Right hindlimb (tissue), 1 donor: ENCODE results near the gene CAMK1G.
A peak's percentile ranks its signal among the peaks of the same experiment; 100 is the strongest.

Source experiments
- DNase-seq: peaks from one replicate; pipeline ENCODE4 v3.0.0-alpha.2; 2018

Gene CAMK1G

DNA sequence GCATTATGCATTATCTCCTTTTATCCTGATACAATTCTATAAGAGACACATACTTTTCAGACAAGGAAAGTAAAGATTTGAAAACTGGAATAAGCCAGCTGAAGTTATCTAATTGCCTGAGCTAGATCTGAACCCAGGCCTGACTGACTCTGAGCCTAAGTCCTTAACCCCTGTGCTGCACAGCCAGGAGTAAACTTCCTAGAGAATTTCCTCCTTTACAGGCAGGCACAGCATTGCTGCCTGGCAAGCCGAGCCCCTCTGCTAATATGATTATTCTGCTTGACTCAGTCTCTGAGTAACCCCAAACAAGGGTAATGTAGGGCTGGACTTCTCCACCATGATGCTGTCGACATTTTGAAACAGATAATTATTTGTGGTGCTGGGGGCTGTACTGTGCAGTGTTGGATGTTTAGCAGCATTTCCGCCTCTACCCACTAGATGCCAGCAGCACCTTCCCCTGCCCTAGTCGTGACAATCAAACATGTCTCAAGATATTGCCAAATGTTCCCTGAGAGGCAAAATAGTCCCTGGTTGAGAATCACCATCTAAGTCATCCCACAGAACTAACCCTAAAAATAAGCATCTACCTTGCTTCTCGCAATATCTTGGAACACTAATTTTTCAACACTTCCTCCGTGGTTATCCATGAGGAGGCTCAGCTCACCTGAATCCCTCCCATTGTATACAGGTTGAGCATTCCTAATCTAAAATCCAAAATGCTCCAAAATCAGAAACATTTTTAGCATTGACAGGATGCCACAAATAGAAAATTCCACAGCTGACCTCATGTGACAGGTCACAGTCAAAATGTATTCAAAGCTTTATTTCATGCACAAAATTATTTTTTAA lies 18.5 kb downstream of the CAMK1G start:
- peak; percentile 38 for DNase-seq

DNA sequence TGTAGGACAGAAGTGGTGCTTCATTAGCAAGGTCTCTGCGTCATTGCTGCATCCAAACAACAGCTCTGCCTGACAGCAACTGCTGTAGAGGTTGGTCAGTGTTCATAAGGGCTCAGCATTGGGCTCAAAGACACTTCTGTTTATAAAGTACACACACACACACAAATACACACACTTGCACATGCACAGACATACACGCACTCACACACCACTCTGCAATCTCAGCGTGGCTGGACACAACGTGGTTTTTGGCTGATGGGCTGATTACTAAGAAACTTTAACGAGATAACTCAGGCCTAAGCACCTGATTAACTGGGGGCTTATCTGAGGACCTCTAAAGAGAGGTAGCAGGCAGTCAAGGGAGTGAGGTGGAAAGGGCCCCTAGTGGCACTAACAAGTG lies 20.4 kb downstream of the CAMK1G start:
- no peak for DNase-seq

GRCh38 chr1:209607102-209607794 lies 23.7 kb downstream of the CAMK1G start:
- DNase-seq = no peak

GRCh38 chr1:209607795-209608178 lies 24.3 kb downstream of the CAMK1G start:
- no peak for DNase-seq

- no peak for DNase-seq
Measured at GRCh38 chr1:209609041-209609790, 25.7 kb downstream of the CAMK1G start.

GRCh38 chr1:209609791-209610630 lies 26.5 kb downstream of the CAMK1G start:
- DNase-seq = no peak

GRCh38 chr1:209610631-209610905 lies 27.1 kb downstream of the CAMK1G start:
- no peak for DNase-seq

- DNase-seq = no peak
Measured at GRCh38 chr1:209611771-209612570, 28.5 kb downstream of the CAMK1G start.

DNA sequence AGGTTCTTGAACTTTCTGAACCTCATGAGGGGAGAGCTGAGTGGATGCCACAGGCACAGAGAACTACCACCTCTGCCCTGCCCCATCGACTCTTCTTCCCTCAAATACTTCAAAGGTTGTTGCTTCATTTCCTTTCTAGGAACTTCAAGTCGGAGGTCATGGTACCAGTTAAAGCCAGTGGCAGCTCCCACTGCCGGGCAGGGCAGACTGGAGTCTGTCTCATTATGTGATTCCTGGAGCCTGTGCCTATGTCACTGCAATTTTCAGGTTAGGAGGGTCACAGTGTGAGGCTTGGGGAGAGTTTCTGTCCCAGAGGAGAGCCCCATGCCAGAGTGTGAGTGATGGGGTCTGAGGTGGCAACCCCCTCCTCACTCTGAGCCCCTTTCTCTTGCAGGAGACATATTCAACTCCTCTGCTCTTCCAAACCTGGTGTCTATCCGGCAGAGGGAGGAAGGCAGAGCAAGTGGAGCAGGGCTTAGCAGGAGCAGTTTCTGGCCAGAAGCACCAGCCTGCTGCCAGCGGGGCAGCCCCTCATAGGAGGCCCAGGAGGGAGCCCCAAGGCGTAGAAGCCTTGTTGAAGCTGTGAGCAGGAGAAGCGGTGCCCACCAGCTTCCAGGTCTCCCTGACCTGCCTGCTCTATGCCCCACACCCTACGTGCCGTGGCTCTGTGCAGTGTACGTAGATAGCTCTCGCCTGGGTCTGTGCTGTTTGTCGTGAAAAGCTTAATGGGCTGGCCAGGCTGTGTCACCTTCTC lies 29.3 kb downstream of the CAMK1G start:
- no peak for DNase-seq

DNA sequence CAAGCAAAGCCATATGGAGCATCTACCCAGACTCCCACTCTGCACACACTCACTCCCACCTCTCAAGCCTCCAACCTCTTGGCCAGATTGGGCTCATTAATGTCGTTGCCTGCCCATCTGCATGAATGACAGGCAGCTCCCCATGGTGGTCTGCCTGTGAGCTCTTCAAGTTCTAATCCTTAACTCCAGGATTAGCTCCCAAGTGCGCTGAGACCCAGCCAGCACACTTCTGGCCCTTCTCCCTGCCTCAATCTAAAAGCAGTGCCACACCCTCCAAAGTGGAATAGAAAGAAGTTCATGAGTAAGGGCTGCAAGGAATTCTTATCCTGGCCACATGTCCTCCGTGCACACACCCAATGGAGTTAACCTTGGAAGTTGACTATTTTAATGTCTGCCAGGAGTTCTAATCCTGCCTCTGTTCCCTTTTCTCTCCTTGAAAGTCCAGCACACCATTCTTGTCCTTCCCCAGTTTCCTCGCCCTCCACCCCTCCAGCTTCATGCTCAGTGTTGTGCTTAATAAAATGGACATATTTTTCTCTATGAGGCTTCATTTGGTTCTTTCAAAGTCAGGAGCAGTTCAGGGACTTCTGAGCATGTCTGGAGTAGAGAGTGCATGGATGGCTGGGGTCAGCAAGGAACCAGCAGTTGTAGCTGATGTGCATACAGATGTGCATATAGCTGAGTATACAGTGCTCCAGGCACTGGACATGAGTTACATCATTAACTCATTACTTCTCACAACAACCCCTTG lies 30.1 kb downstream of the CAMK1G start:
- no peak for DNase-seq

- no peak for DNase-seq
Measured at GRCh38 chr1:209614151-209614420, 30.6 kb downstream of the CAMK1G start.

DNA sequence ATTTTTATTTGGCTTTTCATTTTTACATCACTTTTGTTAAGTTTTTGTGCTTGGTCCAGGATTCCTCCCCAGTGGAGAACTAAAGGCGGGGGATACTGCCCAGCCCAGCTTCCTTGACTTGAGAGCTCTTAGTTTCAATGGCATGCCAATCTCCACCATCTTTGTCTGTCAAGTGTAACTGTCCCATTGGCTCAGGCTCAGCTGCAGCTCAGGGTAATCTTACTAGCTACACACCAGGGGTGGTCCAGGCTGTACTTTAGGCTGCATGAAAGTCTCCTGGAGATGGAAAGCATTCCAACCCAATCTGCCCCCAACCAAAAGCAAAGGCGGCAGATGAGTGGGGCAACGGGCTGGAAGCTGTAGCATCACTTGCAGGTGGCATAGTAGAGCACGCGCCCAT lies 31.4 kb downstream of the CAMK1G start:
- no peak for DNase-seq

GRCh38 chr1:209616366-209617046 lies 33.0 kb downstream of the CAMK1G start:
- DNase-seq = no peak

DNA sequence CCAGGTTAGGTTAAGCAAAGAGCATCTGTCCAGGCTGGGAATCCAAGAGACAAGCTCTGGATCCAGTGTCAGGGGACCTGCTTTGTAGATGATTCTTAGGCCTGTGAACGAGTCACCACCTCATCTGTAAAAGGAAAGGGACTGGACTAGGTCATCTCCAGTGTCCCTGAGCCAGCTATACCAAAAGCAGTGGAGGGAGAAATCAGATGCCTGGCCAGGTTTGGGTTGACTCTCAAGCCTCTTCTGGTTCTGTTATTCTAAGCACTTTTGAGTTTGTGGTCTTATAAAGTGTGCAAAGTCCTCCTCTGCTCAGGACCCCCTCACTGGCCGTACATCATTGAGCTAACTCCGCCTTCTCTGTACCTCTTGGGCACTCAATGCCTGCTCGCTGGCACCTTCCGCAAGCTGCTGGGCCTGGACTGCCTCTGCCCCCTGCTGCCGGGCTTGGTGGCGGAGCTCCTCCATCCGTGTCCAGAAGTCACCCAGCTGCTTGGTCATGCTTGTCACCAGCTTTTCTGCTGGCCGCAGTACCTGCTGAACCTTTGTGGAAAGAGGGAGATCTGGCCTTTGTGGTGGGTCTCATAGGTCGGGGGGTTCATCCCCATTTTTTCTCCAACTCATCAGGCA lies 33.6 kb downstream of the CAMK1G start:
- no peak for DNase-seq

GRCh38 chr1:209617755-209618154 lies 34.2 kb downstream of the CAMK1G start:
- no peak for DNase-seq

GRCh38 chr1:209618291-209618690 lies 34.8 kb downstream of the CAMK1G start:
- no peak for DNase-seq

DNA sequence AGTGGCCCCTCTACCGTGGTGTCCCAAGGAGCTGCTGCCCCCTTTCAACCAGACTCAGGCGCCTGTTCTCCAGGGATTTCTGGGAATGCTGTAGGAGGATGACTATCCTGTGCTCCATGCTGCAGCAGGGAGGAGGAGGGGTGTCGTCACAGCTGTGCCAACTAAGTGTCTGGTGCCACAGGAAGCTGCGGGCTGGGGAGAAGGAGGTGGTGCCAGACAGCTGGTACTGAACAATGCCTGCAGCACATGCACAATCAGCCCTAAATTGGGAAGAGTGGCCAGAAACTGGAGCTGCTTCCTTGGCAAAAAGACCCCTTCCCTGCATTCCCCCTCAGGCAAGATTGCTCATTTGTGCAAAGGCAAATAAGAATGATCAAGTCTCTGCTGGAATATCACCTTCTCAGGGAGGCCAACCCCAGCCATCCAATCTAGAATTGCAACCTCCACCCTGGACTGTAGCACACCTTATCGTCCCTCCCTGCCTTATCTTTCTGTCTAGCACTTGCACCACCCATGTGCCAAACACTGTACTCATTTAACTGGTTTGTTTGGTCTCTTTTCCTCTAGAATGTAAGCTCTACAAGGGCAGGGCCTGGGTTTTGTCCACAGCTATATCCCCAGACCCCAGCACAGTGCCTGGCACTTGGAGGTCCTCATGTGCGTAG lies 35.4 kb downstream of the CAMK1G start:
- DNase-seq = peak; percentile 35

DNA sequence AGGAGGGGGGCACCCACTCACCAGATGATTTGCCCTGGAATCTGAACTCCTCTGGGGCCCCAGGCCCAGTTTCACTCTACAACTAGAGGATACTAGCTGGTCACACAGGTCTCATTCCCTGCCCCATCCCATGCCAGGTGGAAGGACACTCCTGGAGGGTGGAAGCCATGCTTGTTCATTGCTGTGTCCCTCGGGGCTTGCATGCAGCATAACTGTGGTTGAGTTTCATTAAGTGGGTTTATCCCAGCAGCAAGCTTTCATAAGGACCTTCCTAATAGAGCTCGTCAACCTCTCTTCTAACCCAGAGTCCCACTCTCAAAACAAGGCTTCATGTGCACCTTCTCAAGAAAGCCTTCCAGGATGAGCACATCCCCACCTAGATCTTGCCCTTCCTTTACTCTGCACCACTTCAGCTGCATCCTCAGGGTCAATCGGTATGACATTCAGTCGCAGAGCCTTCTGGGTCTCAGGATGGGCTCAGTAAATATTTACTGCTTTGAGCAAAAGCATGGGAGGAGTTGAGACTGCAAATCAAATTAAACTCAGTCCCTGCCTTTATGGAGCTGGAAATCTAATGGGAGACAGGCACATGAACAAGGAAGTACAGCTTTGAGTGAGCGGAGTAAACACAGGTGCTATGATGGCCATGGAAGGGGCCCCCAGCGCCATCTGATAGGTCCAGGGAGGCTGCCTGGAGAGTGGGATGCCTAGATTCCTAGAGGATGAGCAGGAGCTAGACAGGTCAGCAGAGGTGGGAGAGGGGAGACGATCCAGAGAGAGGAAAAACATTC lies 36.4 kb downstream of the CAMK1G start:
- DNase-seq = no peak
